GM10248 (cell line): ENCODE data around the gene TMEM109.
A peak's percentile ranks its signal among the peaks of the same experiment; 100 is the strongest.

ENCODE experiments used
- CTCF ChIA-PET: fragments of 300-600 bp; sonication (Branson Sonifier 250); formaldehyde crosslinking; extraction: SDS; loops from one replicate; lab custom pipeline; 2021; ENCODE audit warnings: antibody characterized with exemption; lab: Yijun Ruan, JAX
- POLR2A ChIA-PET: fragments of 350-650 bp; sonication (Branson Sonifier 250); formaldehyde crosslinking; extraction: SDS; loops from one replicate; lab custom pipeline; 2020; ENCODE audit warnings: antibody characterized with exemption; lab: Yijun Ruan, JAX
- DNase-seq: peaks from one replicate; pipeline ENCODE4 v3.0.0; 2012; ENCODE audit errors: extremely low spot score
- CTCF ChIP-seq: IDR thresholded peaks from 2 replicates; pipeline ENCODE4 v1.5.1; 2012; ENCODE audit warnings: mild to moderate bottlenecking, low read depth; ENCODE audit errors: extremely low read depth, missing control alignments, control extremely low read depth

The TMEM109 gene

DNA sequence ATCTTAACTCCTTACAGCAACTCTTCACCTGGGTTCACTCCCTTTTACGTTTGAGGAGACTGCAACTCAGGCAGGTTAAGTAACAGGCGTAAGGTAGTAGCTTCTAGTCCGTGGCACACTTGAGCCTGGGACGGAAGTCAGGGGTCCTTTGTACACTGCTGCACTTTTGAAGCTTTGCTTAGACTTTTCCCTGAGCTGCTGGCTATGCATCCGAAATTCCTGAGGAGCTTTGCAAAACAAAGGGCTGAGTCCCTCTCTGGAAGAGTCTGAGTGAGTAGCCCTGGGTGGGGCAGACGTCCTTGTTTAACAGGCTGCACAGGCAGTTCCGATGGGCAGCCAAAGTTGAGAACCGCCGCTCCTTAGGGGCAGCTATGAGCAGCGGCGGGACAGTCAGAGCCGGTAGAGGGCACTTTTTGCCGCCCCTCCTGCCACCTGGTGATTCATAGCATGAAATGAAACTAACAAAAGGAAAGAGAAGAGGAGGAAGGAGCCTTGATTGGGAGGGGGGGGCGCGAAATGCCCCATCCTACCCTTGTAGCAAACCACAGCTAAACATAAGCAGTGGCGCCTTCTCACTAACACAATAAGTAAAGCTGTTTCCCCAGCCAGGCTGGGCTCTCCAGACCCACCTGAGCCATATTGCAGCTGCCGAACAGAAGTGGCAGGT, 1.4 kb downstream of the TMEM109 start:
- ChIA-PET POLR2A (interaction anchor here (0.6 to 1.3 kb wide), 3 partner anchors 13 to 484 kb away, joined by 3 read pairs; no protein-coding TSS in a partner anchor), CTCF (interaction anchor here (0.9 to 10.6 kb wide), 25 partner anchors 8 to 272 kb away, joined by 3 to 112 read pairs (median 5); partner anchors contain the start of genes PRPF19 and TMEM132A)
- TF ChIP-seq CTCF: peak; percentile 66
- DNase-seq: peak; percentile 76

DNA sequence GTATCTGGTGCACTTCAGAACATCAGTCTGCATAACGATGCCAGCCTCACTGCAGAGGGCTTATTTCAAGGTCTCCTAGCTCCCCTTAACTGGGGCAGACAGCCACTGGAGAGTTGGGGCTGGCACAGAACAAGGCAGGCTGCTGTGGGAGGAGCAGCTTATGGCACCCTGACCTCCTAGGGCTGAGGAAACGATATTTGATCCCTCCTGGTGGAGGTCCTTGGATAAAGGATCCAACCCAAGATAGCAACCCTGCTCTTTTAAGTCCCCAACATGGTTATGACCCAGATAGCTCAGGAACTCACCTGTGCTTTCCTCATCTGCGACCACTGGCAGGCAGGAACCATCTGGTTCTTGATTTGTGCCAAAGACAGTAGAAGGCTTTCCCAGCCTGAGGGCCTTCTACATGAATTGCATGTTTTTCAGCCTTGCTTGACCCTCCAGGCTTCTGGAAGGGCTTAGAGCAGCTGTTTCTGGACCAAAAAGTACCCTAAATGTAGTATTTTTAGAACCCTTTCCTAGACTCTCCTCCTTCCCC, 2.8 kb downstream of the TMEM109 start:
- CTCF ChIA-PET: interaction anchor here (1.9 to 10.6 kb wide), 4 partner anchors 13 to 85 kb away, joined by 6 to 112 read pairs (median 20); partner anchors contain the start of gene PRPF19
- POLR2A ChIA-PET: interaction anchor here (0.6 kb wide), 1 partner anchor 480 kb away, joined by 5 read pairs; no protein-coding TSS in a partner anchor
- no peak for DNase-seq

GRCh38 chr11:60917267-60917666, 3.3 kb downstream of the TMEM109 start:
- TF ChIP-seq CTCF: no peak
- ChIA-PET CTCF (interaction anchor here (5.5 to 10.6 kb wide), 2 partner anchors 14 to 86 kb away, joined by 31 to 112 read pairs; partner anchors contain the start of gene PRPF19), POLR2A (no interaction called here)
- DNase-seq: no peak

More for the DNA sequence above, 2.8 kb downstream of the TMEM109 start:
- no peak for TF ChIP-seq CTCF

- ChIA-PET POLR2A (interaction anchor here (0.7 kb wide), 1 partner anchor 16 kb away, joined by 3 read pairs; no protein-coding TSS in a partner anchor), CTCF (interaction anchor here (1.5 to 10.6 kb wide), 6 partner anchors 9 to 269 kb away, joined by 3 to 112 read pairs (median 6); partner anchors contain the start of gene PRPF19)
- no peak for DNase-seq
- TF ChIP-seq CTCF: no peak
These were observed 4.4 kb downstream of the TMEM109 start for GRCh38 chr11:60918251-60918938.

DNA sequence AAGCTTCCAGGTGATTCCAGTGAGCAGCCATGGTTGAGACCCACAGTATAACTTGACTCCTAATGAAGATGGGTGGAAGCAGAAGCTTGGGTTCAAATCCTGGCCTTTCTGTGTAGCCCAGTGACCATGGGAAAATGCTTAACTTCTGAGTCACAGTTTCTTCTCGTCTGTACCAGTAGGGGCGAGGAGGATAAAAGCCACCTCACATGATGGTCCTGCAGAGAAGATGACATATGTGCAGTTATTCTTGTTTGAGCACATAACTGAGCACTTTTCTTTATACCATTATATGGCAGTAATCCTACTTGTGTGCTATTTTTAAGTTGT, 4.9 kb downstream of the TMEM109 start:
- DNase-seq: no peak
- POLR2A ChIA-PET: interaction anchor here (0.7 kb wide), 1 partner anchor 16 kb away, joined by 3 read pairs; no protein-coding TSS in a partner anchor
- CTCF ChIA-PET: interaction anchor here (1.5 to 10.6 kb wide), 6 partner anchors 8 to 268 kb away, joined by 3 to 112 read pairs (median 6); partner anchors contain the start of gene PRPF19
- TF ChIP-seq CTCF: no peak

DNA sequence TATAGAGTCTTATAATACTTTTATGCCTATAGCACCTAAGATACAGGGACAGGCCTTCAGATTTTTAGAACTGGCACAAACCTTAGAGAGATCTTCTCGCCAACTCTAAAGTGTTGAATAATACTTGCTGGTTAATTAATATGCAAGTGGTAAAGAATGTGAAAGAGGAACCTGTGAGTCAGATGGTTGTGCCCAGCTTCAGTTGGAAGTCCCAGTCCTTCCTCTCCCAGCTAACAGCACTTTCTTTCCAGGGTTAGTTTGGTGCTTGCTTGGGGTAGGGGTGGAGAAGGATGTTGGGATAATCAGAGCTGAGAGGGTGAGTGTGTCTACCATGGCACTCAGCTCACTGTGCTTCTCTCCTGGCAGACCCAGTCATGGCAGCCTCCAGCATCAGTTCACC, 5.4 kb downstream of the TMEM109 start:
- ChIA-PET POLR2A (no interaction called here), CTCF (interaction anchor here (1.5 to 10.6 kb wide), 6 partner anchors 8 to 268 kb away, joined by 3 to 112 read pairs (median 6); partner anchors contain the start of gene PRPF19)
- DNase-seq: no peak
- no peak for TF ChIP-seq CTCF
